ENCODE measurements around the gene TRA2A. TPM values are rescaled to one million over a fixed set of nuclear protein-coding genes. Genes with fewer than 3 reads are reported as not detected.

Gene TRA2A
- total and polyA plus RNA-seq, 9 of the 15 experiments (the other 6 are each of a cell fraction or from before 2014, with no cell fraction given) = 22.7 to 210 (median 73.9) TPM

DNA sequence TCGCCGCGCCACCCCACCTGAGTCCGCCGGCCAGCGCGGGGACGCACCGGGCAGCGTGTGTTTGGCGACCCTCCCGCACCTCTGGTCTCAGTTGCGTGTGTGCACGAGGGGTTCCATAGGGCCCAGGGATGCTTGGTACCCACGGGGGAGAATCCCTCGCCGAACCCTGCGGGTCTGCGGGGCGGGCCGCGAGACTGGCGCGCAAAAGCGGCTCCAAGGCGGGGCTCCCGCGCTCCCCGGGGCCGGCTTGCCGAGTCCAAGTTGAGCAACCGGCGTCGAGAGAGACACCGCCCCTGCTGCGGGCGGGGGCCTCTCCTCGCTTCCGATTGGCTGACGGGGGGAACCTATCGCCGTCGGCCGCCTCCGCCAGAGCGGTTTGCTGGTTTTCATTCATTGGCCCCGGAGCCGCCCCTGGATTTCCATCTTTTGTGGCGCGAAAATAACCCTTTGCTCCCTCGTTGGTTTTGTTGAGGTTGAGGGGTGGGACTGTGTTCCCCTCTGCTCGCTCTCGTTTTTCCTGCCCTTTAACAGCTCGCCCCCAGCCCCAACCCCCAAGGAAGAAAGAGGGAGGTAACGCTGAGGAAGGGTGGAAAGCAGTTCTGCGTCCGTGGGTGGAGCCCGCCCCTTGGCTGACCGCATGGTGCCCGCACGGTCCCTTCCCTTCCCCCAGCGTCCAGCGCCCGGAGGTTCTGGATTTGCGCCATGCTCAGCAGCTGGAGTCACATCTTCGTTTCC, 57.5 kb downstream of the TRA2A start (continued):
- TF ChIP-seq SAFB2 (IDR thresholded peaks at IDR 0.05; ENCODE audit: borderline replicate concordance, low read depth, low read length, severe bottlenecking) (no peak), RBM14 (IDR thresholded peaks at IDR 0.05; ENCODE audit: borderline replicate concordance, insufficient read depth, low read depth, low read length) (0 out of 2 replicates have a peak, but pooled peaks have one; percentile 1), POLR2B (IDR thresholded peaks at IDR 0.05; ENCODE audit: low read depth, partially characterized antibody) (peak; percentile 89), LARP7 (IDR thresholded peaks at IDR 0.05) (peak; percentile 50; the same call in 1 of the 2 replicates), CBX3 (IDR thresholded peaks at IDR 0.05; ENCODE audit: borderline replicate concordance in 1 of 2, low read length in 2 of 2) (peak in 1 of 2 experiments; percentile 45; a peak in 1 of 3 replicates), CHD2 (IDR thresholded peaks at IDR 0.05; ENCODE audit: low read depth, low read length) (peak; percentile 60; the same call in 1 of the 2 replicates), KDM2B (CRISPR knock-in tag; IDR thresholded peaks at IDR 0.05) (0 out of 2 replicates have a peak, but pooled peaks have one; percentile 54), SIN3B (IDR thresholded peaks at IDR 0.05; ENCODE audit: low read depth) (peak; percentile 44; the same call in 1 of the 2 replicates), CBX8 (IDR thresholded peaks at IDR 0.05; ENCODE audit: borderline replicate concordance, extremely low read depth, low read depth, low read length, poor library complexity, severe bottlenecking) (no peak), ZNF212 (CRISPR knock-in tag; IDR thresholded peaks at IDR 0.05) (no peak; the same call in 1 of the 2 replicates), FOXA3 (CRISPR knock-in tag; conservative IDR thresholded peaks at IDR 0.05 in 1 of 2, IDR thresholded peaks at IDR 0.05 in 1 of 2) (0 out of 4 replicates have a peak, but pooled peaks of 1 of the 2 experiments have one; percentile 28), PCBP1 (IDR thresholded peaks at IDR 0.05; ENCODE audit: low read depth, low read length, poor library complexity, severe bottlenecking) (peak; percentile 73), ZNF274 (IDR thresholded peaks at IDR 0.05; ENCODE audit: borderline replicate concordance, low read depth, low read length) (no peak), HIVEP1 (CRISPR knock-in tag; IDR thresholded peaks at IDR 0.05) (no peak), NR1H2 (CRISPR knock-in tag; IDR thresholded peaks at IDR 0.05) (0 out of 2 replicates have a peak, but pooled peaks have one; percentile 11), TEAD1 (CRISPR knock-in tag; IDR thresholded peaks at IDR 0.05) (peak; percentile 42 to 66; a peak in 2 of 4 replicates), ZNF146 (CRISPR knock-in tag; IDR thresholded peaks at IDR 0.05; ENCODE audit: unreplicated experiment) (no peak), NFE2 (IDR thresholded peaks at IDR 0.05; ENCODE audit: low read depth) (0 out of 2 replicates have a peak, but pooled peaks have one; percentile 15), MTF1 (CRISPR knock-in tag; IDR thresholded peaks at IDR 0.05; ENCODE audit: borderline replicate concordance) (no peak), ZNF764 (CRISPR knock-in tag; IDR thresholded peaks at IDR 0.05; ENCODE audit: low read depth) (peak; percentile 70; the same call in 1 of the 2 replicates), NR2C1 (IDR thresholded peaks at IDR 0.05) (no peak), NR2C1 (tag; IDR thresholded peaks at IDR 0.05) (no peak)
- TF ChIP-seq, protein P1, sequence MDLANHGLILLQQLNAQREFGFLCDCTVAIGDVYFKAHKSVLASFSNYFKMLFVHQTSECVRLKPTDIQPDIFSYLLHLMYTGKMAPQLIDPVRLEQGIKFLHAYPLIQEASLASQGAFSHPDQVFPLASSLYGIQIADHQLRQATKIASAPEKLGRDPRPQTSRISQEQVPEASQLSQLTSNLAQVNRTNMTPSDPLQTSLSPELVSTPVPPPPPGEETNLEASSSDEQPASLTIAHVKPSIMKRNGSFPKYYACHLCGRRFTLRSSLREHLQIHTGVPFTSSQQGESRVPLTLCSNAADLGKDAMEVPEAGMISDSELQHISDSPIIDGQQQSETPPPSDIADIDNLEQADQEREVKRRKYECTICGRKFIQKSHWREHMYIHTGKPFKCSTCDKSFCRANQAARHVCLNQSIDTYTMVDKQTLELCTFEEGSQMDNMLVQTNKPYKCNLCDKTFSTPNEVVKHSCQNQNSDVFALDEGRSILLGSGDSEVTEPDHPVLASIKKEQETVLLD (IDR thresholded peaks at IDR 0.05) = peak; percentile 75; the same call in 1 of the 2 replicates
- TF ChIP-seq, protein P2, sequence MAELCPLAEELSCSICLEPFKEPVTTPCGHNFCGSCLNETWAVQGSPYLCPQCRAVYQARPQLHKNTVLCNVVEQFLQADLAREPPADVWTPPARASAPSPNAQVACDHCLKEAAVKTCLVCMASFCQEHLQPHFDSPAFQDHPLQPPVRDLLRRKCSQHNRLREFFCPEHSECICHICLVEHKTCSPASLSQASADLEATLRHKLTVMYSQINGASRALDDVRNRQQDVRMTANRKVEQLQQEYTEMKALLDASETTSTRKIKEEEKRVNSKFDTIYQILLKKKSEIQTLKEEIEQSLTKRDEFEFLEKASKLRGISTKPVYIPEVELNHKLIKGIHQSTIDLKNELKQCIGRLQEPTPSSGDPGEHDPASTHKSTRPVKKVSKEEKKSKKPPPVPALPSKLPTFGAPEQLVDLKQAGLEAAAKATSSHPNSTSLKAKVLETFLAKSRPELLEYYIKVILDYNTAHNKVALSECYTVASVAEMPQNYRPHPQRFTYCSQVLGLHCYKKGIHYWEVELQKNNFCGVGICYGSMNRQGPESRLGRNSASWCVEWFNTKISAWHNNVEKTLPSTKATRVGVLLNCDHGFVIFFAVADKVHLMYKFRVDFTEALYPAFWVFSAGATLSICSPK (IDR thresholded peaks at IDR 0.05; ENCODE audit: borderline replicate concordance) = no peak

Measured in K562 (cell line).